Pons (tissue), 1 donor: ENCODE results near the gene MRPL33.
A peak's percentile ranks its signal among the peaks of the same experiment; 100 is the strongest.
"Not testable (repeated sequence)": the region's sequence is repeated elsewhere in the genome, so short reads cannot be mapped to it uniquely, and the experiment has no call there.

Experiments
- DNase-seq: peaks from one replicate; pipeline ENCODE4 v3.0.0-alpha.2; 2016; ENCODE audit warnings: low spot score

The MRPL33 gene

GRCh38 chr2:27741673-27742072 lies 29.8 kb upstream of the MRPL33 start:
- no peak for DNase-seq

- DNase-seq = no peak
These were observed 28.9 kb upstream of the MRPL33 start for GRCh38 chr2:27742571-27742970.

GRCh38 chr2:27745494-27745893 lies 26.0 kb upstream of the MRPL33 start:
- DNase-seq = not testable (repeated sequence)

GRCh38 chr2:27746325-27746724 lies 25.2 kb upstream of the MRPL33 start:
- no peak for DNase-seq

- DNase-seq = no peak
These were observed 23.6 kb upstream of the MRPL33 start for GRCh38 chr2:27747827-27748352.

- DNase-seq = not testable (repeated sequence)
These were observed 22.5 kb upstream of the MRPL33 start for GRCh38 chr2:27748803-27749554.

GRCh38 chr2:27751377-27751776 lies 20.1 kb upstream of the MRPL33 start:
- no peak for DNase-seq

- no peak for DNase-seq
These were observed 18.8 kb upstream of the MRPL33 start for GRCh38 chr2:27752551-27753237.

- DNase-seq = peak; percentile 44
These were observed 17.4 kb upstream of the MRPL33 start for GRCh38 chr2:27754138-27754588.

- DNase-seq = no peak
These were observed 16.7 kb upstream of the MRPL33 start for GRCh38 chr2:27754831-27755230.

GRCh38 chr2:27756091-27756490 lies 15.4 kb upstream of the MRPL33 start:
- DNase-seq = no peak

GRCh38 chr2:27756544-27757498 lies 14.7 kb upstream of the MRPL33 start:
- DNase-seq = no peak

- no peak for DNase-seq
These were observed 8.3 kb upstream of the MRPL33 start for GRCh38 chr2:27762951-27763906.

- DNase-seq = no peak
These were observed 7.6 kb upstream of the MRPL33 start for GRCh38 chr2:27763907-27764267.

GRCh38 chr2:27764526-27764925 lies 7.0 kb upstream of the MRPL33 start:
- not testable (repeated sequence) for DNase-seq

GRCh38 chr2:27765621-27766286 lies 5.8 kb upstream of the MRPL33 start:
- DNase-seq = no peak

- no peak for DNase-seq
These were observed 5.2 kb upstream of the MRPL33 start for GRCh38 chr2:27766287-27766661.

GRCh38 chr2:27771202-27771547 lies 344 bp upstream of the MRPL33 start:
- no peak for DNase-seq

- DNase-seq = no peak
These were observed 1.3 kb downstream of the MRPL33 start for GRCh38 chr2:27772804-27773203.

GRCh38 chr2:27773959-27774358 lies 2.4 kb downstream of the MRPL33 start:
- DNase-seq = no peak

GRCh38 chr2:27776097-27776496 lies 4.6 kb downstream of the MRPL33 start:
- no peak for DNase-seq
